Brain microvascular endothelial cell (primary cell): ENCODE data around the gene C1GALT1C1.

Experiments used
- DNase-seq: peaks from one replicate; pipeline ENCODE4 v3.0.0-alpha.2; 2020
- H3K27ac ChIP-seq: fragments of 250-450 bp; sonication (Bioruptor Pico); 2 replicates; pipeline ENCODE4 v1.5.1; 2020; ENCODE audit warnings: mild to moderate bottlenecking, moderate library complexity
- H3K27me3 ChIP-seq: fragments of 250-450 bp; sonication (Bioruptor Pico); replicated peaks from 2 replicates; pipeline ENCODE4 v1.5.1; 2020; ENCODE audit warnings: mild to moderate bottlenecking
- H3K36me3 ChIP-seq: fragments of 250-450 bp; sonication (Bioruptor Pico); replicated peaks from 2 replicates; pipeline ENCODE4 v1.5.1; 2020; ENCODE audit warnings: mild to moderate bottlenecking
- H3K4me3 ChIP-seq: 2 replicates; pipeline ENCODE4 v1.5.1; 2011; ENCODE audit warnings: low read depth, mild to moderate bottlenecking, control low read depth, low read length, moderate library complexity
- in situ Hi-C: cut with HindIII; loops from 2 replicates; pipeline ENCODE4 v1.10.0; 2017; ENCODE audit warnings: low sequenced_read_pairs, low pct_ligation_motif_present
- TF ChIP-seq, protein P1 (sequence below): IDR thresholded peaks from 2 replicates; pipeline ENCODE4 v1.5.1; 2011; ENCODE audit warnings: low read depth, mild to moderate bottlenecking, moderate library complexity, low read length, control low read depth, inconsistent platforms; ENCODE audit errors: missing control alignments

The C1GALT1C1 gene

DNA sequence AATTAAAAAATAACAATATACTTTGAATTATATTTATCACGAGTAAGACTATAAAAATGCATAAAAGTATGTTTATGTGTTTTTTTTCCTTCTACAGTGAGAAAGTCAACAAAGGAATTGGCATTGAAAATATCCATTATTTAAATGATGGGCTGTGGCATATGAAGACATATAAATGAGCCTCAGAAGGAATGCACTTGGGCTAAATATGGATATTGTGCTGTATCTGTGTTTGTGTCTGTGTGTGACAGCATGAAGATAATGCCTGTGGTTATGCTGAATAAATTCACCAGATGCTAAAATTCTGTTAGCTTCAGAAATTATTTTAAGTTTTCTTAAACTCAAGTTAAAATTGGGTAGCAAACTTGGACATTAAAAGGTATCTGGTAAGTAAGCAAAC is 17.8 kb downstream of the C1GALT1C1 start:
- no peaks in the 10 kb centered on the region for H3K27me3 ChIP-seq
- no peak for DNase-seq
- in situ Hi-C loops, result no loop called here
- H3K4me3 ChIP-seq, result no peak overlapping the region
- H3K36me3 ChIP-seq, result peaks cover 4% of the 10 kb centered on the region
- TF ChIP-seq, protein P1, sequence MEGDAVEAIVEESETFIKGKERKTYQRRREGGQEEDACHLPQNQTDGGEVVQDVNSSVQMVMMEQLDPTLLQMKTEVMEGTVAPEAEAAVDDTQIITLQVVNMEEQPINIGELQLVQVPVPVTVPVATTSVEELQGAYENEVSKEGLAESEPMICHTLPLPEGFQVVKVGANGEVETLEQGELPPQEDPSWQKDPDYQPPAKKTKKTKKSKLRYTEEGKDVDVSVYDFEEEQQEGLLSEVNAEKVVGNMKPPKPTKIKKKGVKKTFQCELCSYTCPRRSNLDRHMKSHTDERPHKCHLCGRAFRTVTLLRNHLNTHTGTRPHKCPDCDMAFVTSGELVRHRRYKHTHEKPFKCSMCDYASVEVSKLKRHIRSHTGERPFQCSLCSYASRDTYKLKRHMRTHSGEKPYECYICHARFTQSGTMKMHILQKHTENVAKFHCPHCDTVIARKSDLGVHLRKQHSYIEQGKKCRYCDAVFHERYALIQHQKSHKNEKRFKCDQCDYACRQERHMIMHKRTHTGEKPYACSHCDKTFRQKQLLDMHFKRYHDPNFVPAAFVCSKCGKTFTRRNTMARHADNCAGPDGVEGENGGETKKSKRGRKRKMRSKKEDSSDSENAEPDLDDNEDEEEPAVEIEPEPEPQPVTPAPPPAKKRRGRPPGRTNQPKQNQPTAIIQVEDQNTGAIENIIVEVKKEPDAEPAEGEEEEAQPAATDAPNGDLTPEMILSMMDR, result no peak
- no peak overlapping the region for H3K27ac ChIP-seq

DNA sequence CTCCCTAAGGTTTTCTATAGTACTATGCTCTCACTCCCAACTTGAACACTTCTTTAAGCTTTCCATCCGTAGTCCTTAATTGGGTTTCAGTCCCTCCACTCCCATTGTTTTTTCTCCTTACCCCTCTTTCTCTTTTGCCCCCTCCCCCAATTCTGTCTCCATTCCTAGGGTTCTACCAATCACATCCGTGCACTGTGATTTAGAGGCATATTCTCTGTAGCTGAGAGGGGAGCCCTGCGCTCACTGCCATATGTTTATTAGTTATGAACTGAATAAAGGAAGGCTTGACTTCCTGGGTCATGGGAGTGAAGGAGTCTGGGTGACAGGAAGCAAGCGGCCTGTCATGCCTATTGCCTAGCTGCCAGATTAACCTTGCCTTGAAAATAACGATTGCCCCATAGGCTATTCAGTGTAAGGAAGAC is 25.5 kb downstream of the C1GALT1C1 start:
- Histone ChIP-seq H3K27ac (peak overlapping the region; percentile 86), H3K36me3 (no peaks in the 10 kb centered on the region), H3K4me3 (peak overlapping the region; percentile 69), H3K27me3 (no peaks in the 10 kb centered on the region)
- TF ChIP-seq, protein P1, result no peak
- peak; percentile 32 for DNase-seq
- in situ Hi-C loops, result no loop called here

DNA sequence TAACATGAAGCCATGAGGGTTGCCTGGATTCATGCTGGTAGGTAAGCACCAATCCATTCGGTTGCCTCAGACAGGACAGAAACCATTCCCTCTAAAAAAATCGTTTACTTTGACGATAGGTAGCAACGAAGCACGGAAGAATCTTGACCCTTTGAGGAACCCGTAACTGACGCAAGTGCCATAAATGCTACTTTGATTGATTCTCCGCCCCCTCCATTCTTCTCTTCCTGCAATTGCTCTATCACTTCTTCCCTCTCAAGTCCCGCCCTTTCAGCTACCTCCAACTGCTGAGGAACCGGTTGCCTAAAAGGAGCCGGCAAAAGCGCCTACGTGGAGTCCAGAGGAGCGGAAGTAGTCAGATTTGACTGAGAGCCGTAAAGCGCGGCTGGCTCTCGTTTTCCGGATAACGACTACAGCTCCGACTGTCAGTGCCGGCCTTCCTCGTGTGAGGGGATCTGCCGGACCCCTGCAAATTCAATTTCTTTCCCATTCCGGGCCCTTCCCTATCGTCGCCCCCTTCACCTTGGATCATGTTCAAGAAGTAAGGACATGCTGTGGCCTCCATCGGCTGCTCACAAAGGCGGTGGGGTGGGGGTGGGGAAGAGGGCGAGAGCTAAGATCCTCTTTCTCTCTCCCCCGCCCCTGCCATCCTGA is 26.0 kb downstream of the C1GALT1C1 start, which contains the start of gene MCTS1:
MCTS1 (plus strand) TSS at position 395 of the 654 bp plus-strand sequence; CDS start at position 531, 136 bp downstream.
- Histone ChIP-seq H3K36me3 (no peaks in the 10 kb centered on the region), H3K27me3 (no peaks in the 10 kb centered on the region), H3K27ac (peak within 1 kb of the TSS; percentile 86), H3K4me3 (peak within 1 kb of the TSS; percentile 69)
- TF ChIP-seq, protein P1, result no peak
- in situ Hi-C loops, result no loop called here
- DNase-seq, result peak; percentile 95

DNA sequence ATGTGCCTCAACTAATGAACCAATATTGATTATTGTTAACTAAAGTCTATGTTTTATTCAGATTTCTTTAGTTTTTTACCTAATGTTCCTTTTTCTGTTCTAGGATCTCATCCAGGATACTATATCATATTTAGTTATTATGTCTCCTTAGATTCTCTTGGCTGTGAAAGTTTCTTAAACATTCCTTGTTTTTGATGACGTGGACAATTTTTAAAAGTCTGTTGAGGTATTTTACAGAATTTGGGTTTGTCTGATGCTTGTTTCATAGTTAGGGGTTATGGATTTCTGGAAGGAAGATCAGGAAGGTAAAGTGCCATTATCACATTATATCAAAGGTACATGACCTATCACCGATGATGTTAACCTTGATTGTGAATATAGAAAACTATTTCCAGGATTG is 44.2 kb downstream of the C1GALT1C1 start:
- Histone ChIP-seq H3K27me3 (no peaks in the 10 kb centered on the region), H3K27ac (no peak overlapping the region), H3K4me3 (no peak overlapping the region), H3K36me3 (no peaks in the 10 kb centered on the region)
- in situ Hi-C loops, result no loop called here
- TF ChIP-seq, protein P1, result no peak
- no peak for DNase-seq
